D721Med (cell line): ENCODE data around the gene MOB3C.
"Not testable (repeated sequence)": the region's sequence is repeated elsewhere in the genome, so short reads cannot be mapped to it uniquely, and the experiment has no call there.

ENCODE experiments used
- DNase-seq: peaks from one replicate; pipeline ENCODE4 v3.0.0; 2011; ENCODE audit warnings: low spot score; ENCODE audit not compliant: insufficient read length
- FAIRE-seq: peaks from 2 replicates; lab custom pipeline; 2011; peaks lifted over from hg19 to GRCh38; lab: Jason Lieb, UNC
- CTCF ChIP-seq: IDR thresholded peaks from 2 replicates; pipeline ENCODE4 v1.5.1; 2012; ENCODE audit warnings: mild to moderate bottlenecking, control low read depth; ENCODE audit not compliant: insufficient read depth; ENCODE audit errors: missing control alignments

MOB3C gene

GRCh38 chr1:46654012-46654411 is 37.4 kb upstream of the MOB3C start:
- FAIRE-seq (no peak), DNase-seq (no peak)
- TF ChIP-seq CTCF = no peak

- DNase-seq (no peak), FAIRE-seq (no peak)
- TF ChIP-seq CTCF = no peak
Observed at GRCh38 chr1:46653405-46653958, 36.9 kb upstream of the MOB3C start.

GRCh38 chr1:46652321-46653100 is 35.9 kb upstream of the MOB3C start:
- TF ChIP-seq CTCF = no peak
- FAIRE-seq (no peak), DNase-seq (no peak)

GRCh38 chr1:46651152-46651551 is 34.5 kb upstream of the MOB3C start:
- not testable (repeated sequence) for DNase-seq, FAIRE-seq

- no peak for FAIRE-seq
- no peak for TF ChIP-seq CTCF
- no peak for DNase-seq
Observed at GRCh38 chr1:46650491-46650890, 33.9 kb upstream of the MOB3C start.

- FAIRE-seq = no peak
Observed at GRCh38 chr1:46649764-46650163, 33.2 kb upstream of the MOB3C start.

GRCh38 chr1:46647611-46648010 is 31.0 kb upstream of the MOB3C start:
- FAIRE-seq (no peak), DNase-seq (no peak)
- TF ChIP-seq CTCF = no peak

More at GRCh38 chr1:46649764-46650163, 33.2 kb upstream of the MOB3C start:
- no peak for DNase-seq
- TF ChIP-seq CTCF = no peak
